Activated CD8-positive, alpha-beta memory T cell treated with anti-CD3 and anti-CD28 coated beads for 24 hours (primary cell): ENCODE results near the gene METTL4.
"Not testable (repeated sequence)": the region's sequence is repeated elsewhere in the genome, so short reads cannot be mapped to it uniquely, and the experiment has no call there.

Experiments
- DNase-seq: peaks from one replicate; pipeline ENCODE4 v3.0.0-alpha.2; 2020

The METTL4 gene

DNA sequence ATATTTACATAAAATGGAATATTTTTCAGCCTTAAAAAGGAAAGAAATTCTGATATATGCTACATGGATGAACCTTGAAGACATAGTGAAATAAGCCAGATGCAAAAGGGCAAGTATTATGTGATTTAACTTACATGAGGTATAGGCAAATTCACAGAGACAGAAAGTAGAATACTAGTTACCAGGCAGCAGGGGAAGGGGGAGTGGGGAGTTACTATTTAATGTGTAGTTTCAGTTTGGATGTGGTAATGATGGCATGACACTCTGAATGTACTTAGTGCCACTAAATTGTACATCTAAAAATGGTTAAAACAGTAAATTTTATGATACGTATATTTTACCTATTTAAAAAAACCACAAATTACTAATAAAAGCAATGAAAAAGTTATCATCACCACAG is 12.1 kb downstream of the METTL4 start:
- no peak for DNase-seq

DNA sequence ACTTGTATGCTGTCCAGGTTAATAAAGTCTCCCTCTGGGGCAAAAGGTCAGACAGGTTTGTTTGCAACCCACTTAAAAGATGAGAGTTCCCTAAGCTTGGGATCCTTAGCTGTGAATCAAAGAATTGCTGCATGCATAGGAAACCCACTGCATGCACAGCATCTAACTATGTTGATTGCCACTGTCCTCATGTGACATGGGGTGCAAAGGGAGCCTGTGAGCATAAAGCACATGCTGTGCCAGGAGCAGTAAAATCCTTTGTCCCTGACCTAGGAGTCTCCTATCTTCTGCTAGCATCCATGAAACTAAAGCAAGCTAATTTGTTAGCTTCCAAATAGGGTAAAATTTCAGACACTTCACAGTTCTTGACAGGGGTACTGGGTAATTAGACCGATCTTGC is 13.8 kb downstream of the METTL4 start:
- DNase-seq: no peak

- DNase-seq: no peak
Observed at GRCh38 chr18:2555895-2556294, 15.4 kb downstream of the METTL4 start.

DNA sequence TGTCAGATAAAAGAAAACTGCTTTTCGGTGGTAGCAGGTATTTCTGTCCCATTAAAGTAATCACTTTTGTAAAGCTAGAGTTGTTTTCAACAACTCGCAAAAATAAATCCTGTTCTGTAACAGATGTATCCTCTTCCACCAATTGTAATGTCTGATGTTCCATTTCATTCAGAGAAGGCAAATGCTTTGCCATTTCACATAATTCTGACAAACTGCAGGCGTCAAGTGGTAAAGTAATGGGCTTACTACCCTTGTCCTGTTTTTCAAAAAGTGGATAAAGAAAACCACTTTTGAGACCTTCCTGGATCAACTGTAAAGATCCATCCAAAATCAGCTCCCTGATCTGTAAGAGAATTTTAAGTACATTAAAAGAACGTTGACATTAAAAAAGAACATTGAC is 16.6 kb downstream of the METTL4 start:
- no peak for DNase-seq

GRCh38 chr18:2551425-2551824 is 19.9 kb downstream of the METTL4 start:
- DNase-seq: no peak

DNA sequence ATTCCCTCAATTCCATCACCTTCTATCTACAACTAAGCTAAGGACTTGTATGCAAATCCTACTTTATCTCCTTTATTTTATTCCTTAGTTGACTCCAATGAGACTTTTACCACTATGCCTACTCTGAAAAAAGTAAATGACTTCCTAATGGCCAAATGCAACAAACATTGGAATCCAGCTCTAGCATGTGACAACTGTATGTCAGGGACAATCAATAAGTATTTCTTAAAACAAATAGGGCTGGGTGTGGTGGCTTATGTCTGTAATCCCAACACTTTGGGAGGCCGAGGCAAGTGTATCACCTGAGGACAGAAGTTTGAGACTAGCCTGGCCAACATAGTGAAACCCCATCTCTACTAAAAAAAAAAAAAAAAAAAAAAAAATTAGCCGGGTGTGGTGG is 21.8 kb downstream of the METTL4 start:
- DNase-seq: no peak

- no peak for DNase-seq
Observed at GRCh38 chr18:2547477-2548087, 23.7 kb downstream of the METTL4 start.

- no peak for DNase-seq
Observed at GRCh38 chr18:2545155-2545554, 26.1 kb downstream of the METTL4 start.

GRCh38 chr18:2541925-2542563 is 29.3 kb downstream of the METTL4 start:
- DNase-seq: not testable (repeated sequence)

GRCh38 chr18:2540575-2540974 is 30.7 kb downstream of the METTL4 start:
- DNase-seq: no peak

DNA sequence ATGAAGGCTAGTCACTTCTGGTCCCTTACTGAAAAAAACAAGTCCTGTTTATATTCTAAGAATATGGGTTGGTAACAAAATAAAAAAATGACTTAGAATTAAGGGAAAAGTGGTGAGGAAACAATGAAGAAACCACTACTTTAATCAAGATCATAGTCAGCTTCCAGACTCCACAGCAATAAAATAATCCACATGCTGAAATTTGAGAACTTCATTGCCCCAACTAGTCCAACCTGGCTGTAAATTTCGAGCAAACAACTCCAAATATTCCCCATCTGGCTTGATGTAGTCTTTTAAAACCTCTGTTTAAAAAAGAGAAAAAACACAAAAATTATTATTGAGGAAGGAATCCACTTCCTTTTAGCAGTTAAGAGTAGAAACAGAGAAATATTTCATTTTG is 32.5 kb downstream of the METTL4 start:
- no peak for DNase-seq

DNA sequence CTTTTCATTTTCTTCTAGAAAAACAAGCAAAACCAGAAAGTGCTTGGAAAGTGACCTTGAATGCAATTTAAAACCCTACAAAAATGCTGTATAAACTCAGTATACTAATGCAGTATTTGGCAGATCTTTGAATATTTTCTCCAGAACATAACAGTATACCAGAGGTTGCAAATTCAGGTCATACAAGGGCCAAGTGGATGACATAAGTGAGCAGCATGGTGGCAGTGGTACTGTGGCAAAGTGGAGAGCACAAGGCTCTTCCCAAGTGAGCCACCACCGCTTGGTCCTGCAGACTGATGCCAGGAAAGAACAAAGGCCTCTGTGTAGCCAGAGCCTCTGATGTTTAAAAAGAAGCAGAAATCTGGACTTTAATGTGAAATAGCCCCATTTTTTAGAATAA is 33.1 kb downstream of the METTL4 start:
- no peak for DNase-seq

DNA sequence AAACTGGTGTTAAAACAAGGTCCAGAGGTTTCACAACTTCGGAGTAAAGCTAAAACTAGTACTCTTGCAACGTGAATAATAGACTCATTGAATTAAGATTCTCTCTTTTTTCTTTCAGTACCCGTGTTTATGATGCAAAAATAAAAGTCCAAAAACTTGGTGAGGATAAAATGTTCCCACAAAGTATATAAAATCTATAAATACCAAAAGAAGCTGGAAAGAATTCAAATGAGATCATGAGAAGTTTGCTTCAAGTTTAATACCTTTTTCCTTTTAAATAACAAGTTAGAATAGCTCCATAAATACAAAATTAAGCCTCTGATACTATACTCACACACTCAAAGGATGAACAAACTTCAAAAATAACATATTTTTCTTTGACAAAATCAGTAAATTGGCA is 34.0 kb downstream of the METTL4 start:
- no peak for DNase-seq

GRCh38 chr18:2536493-2536892 is 34.8 kb downstream of the METTL4 start:
- no peak for DNase-seq

- DNase-seq: no peak
Observed at GRCh38 chr18:2536063-2536462, 35.2 kb downstream of the METTL4 start.

- no peak for DNase-seq
Observed at GRCh38 chr18:2535419-2535910, 35.8 kb downstream of the METTL4 start.

GRCh38 chr18:2534906-2535305 is 36.4 kb downstream of the METTL4 start:
- DNase-seq: no peak

DNA sequence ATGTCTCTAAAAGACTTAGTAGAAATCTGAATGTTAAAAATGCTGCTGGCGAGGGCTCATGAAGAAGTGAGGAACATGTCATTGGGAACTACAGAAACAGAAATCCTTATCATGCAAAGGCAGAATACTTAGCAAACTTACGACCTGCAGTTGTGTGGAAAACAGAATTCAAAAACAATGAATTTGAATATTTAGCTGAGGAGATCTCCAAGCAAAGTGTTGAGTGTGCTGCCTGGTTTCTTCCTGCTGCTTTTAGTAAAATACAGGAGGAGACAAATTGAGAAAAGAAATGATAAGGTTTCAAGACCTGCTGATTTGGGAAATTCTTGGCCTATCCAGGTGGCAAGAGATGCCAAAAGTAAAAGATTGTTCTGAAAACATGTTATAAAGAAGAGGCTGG is 38.5 kb downstream of the METTL4 start:
- DNase-seq: no peak

DNA sequence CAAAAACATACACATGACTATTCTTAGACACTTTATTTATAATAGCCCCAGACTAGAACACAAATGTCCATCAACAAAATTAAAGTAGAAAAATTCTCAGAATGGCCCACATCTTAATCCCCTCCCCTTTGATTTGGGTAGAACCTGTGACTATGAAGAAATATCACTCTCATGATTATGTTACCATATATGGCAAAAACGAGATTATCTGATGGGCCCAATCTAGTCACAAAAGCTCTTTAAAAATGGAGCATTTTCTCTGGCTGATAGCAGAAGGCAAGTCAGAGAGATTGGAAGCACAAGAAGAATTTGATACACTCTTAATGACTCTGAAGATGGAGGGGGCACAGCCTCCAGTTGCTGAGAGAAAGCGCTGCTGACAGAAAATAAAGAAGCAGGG is 39.6 kb downstream of the METTL4 start:
- no peak for DNase-seq

GRCh38 chr18:2529154-2529553 is 42.2 kb downstream of the METTL4 start:
- DNase-seq: no peak

GRCh38 chr18:2526329-2526728 is 45.0 kb downstream of the METTL4 start:
- DNase-seq: no peak

DNA sequence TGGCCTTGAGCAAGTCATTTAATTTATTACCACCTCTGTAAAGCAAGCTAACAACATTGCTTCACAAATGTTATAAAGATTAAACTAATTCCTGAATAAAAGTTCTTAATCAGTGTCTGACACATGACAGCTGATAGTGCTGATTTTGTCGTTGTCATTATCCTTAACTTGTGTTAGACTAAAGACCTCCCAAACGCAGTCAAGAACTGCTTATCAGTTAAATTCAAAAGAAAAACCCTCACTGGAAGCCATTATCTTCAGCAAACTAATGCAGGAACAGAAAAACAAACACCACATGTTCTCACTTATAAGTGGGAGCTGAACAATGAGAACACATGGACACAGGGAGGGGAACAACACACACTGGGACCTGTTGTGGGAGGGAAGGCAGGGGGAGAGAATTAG is 46.5 kb downstream of the METTL4 start:
- DNase-seq: not testable (repeated sequence)

DNA sequence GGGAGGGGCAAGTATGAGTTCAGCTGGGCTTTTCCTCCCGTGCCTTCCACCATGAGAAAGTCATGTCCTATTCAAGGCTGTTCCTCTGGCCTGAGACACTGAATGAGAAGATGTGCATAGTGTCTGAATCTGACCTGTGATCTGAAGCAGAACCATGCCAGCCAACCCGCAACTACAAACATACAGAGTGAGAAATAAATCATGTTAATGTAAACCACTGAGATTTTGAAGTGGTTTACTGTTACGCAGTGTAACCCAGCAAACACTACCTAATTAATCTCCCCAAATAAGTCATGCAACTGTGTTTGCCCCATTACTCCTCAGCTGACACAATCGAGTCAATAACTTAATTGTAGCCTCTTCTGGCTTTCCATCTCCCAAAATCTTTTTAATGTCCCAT is 49.2 kb downstream of the METTL4 start:
- no peak for DNase-seq

GRCh38 chr18:2518473-2518872 is 52.8 kb downstream of the METTL4 start:
- no peak for DNase-seq
